B cell (primary cell): ENCODE data around the gene CEP85L. TPM values are rescaled to one million over a fixed set of nuclear protein-coding genes. Genes with fewer than 3 reads are reported as not detected.

Source experiments
- ATAC-seq: fragments of 200-7000 bp; cut with Tn5 transposase; one replicate; pipeline ENCODE4 v1.10.0; 2021; ENCODE audit warnings: low read depth, mild to moderate bottlenecking, moderate number of reproducible peaks, moderate library complexity
- CTCF ChIA-PET: fragments of 350-600 bp; sonication (Branson Sonifier 250); formaldehyde crosslinking; loops from one replicate; lab custom pipeline; 2021; ENCODE audit warnings: antibody characterized with exemption, inconsistent platforms; lab: Charles Lee
- POLR2A ChIA-PET: fragments of 350-600 bp; sonication (Branson Sonifier 250); formaldehyde crosslinking; loops from one replicate; lab custom pipeline; 2021; ENCODE audit warnings: antibody characterized with exemption; lab: Charles Lee
- DNase-seq: peaks from one replicate; pipeline ENCODE4 v3.0.0; 2013
- H2AFZ ChIP-seq: 2 replicates; pipeline ENCODE4 v1.6.1; 2012; ENCODE audit warnings: mild to moderate bottlenecking, low read depth, low read length; ENCODE audit not compliant: insufficient read depth, poor library complexity, severe bottlenecking
- H3K27ac ChIP-seq, 2 donors: 1 replicate in 1 of 2; 2 replicates in 1 of 2; pipeline ENCODE4 v1.5.1; 2012 to 2013; ENCODE audit warnings: low read length in 2 of 2, mild to moderate bottlenecking in 2 of 2, moderate library complexity in 1 of 2
- H3K27me3 ChIP-seq, 4 experiments: fragments of 200-600 bp in 1 of 4; sonication (generic) in 1 of 4; replicated peaks in 1 of 4; 1 replicate in 2 of 4; 2 replicates in 2 of 4; pipeline versions ENCODE4 v1.6.1 to v1.7.0; 2013 to 2016; ENCODE audit warnings: low read length in 3 of 4, mild to moderate bottlenecking in 2 of 4, mixed read lengths in 1 of 4, moderate library complexity in 1 of 4; ENCODE audit not compliant: insufficient read depth in 4 of 4, control insufficient read depth in 3 of 4; ENCODE audit errors: control extremely low read depth in 1 of 4
- H3K36me3 ChIP-seq, 2 experiments: replicated peaks in 1 of 2; 1 replicate in 1 of 2; 2 replicates in 1 of 2; pipeline versions ENCODE4 v1.6.1 to v1.7.1; 2013; ENCODE audit warnings: low read length in 1 of 2; ENCODE audit not compliant: insufficient read depth in 2 of 2, control insufficient read depth in 1 of 2; ENCODE audit errors: control extremely low read depth in 1 of 2, extremely low read depth in 1 of 2
- H3K4me1 ChIP-seq, 2 donors: fragments of 200-600 bp in 1 of 2; sonication (generic) in 1 of 2; 1 replicate in 1 of 2; 2 replicates in 1 of 2; pipeline versions ENCODE4 v1.5.1 to v1.6.1; 2013 to 2017; ENCODE audit warnings: low read length in 2 of 2; ENCODE audit not compliant: control insufficient read depth in 2 of 2, insufficient read depth in 2 of 2
- H3K4me2 ChIP-seq: replicated peaks from 2 replicates; pipeline ENCODE3; 2012; ENCODE audit warnings: mild to moderate bottlenecking, low read depth, low read length; ENCODE audit not compliant: poor library complexity, severe bottlenecking
- H3K4me3 ChIP-seq, 5 experiments: fragments of 200-600 bp in 1 of 5; sonication (generic) in 1 of 5; 1 replicate in 3 of 5; 2 replicates in 2 of 5; pipeline versions ENCODE4 v1.5.1 to v1.7.0; 2011 to 2016; ENCODE audit warnings: low read length in 4 of 5, mild to moderate bottlenecking in 4 of 5, low read depth in 2 of 5, control low read depth in 1 of 5, moderate library complexity in 1 of 5; ENCODE audit not compliant: insufficient read depth in 1 of 5; ENCODE audit errors: control extremely low read depth in 1 of 5, extremely low read depth in 1 of 5
- H3K79me2 ChIP-seq: fragments of 200-600 bp; sonication (generic); one replicate; pipeline ENCODE4 v1.6.0; 2016; ENCODE audit warnings: low read length; ENCODE audit not compliant: control insufficient read depth, insufficient read depth
- H3K9ac ChIP-seq: fragments of 200-600 bp; sonication (generic); 2 replicates; pipeline ENCODE4 v1.6.1; 2017; ENCODE audit warnings: mild to moderate bottlenecking, low read length, moderate library complexity
- H3K9me3 ChIP-seq, 3 donors: one replicate each; pipeline versions ENCODE4 v1.6.1 to v1.7.1; 2013; ENCODE audit warnings: low read length in 2 of 3; ENCODE audit not compliant: control insufficient read depth in 2 of 3, insufficient read depth in 1 of 3; ENCODE audit errors: control extremely low read depth in 1 of 3
- H4K20me1 ChIP-seq: 2 replicates; pipeline ENCODE4 v1.6.0; 2012; ENCODE audit warnings: mild to moderate bottlenecking, low read length; ENCODE audit not compliant: insufficient read depth, control insufficient read depth, poor library complexity, severe bottlenecking
- H3K27ac Mint-ChIP-seq: one replicate; pipeline ENCODE4 v1.8.0; 2021; ENCODE audit warnings: mixed read lengths
- H3K27me3 Mint-ChIP-seq: one replicate; pipeline ENCODE4 v1.8.0; 2021; ENCODE audit warnings: mixed read lengths
- H3K4me1 Mint-ChIP-seq: one replicate; pipeline ENCODE4 v1.8.0; 2021; ENCODE audit warnings: mixed read lengths
- H3K4me3 Mint-ChIP-seq: one replicate; pipeline ENCODE4 v1.8.0; 2021; ENCODE audit warnings: mixed read lengths
- H3K9me3 Mint-ChIP-seq: one replicate; pipeline ENCODE4 v1.8.0; 2022; ENCODE audit warnings: mixed read lengths; ENCODE audit not compliant: insufficient read depth
- CTCF ChIP-seq: fragments of 200-600 bp; IDR thresholded peaks from one replicate; pipeline ENCODE4 v1.8.0; 2022; ENCODE audit warnings: antibody characterized with exemption, mild to moderate bottlenecking
- EZH2 ChIP-seq: IDR thresholded peaks from 2 replicates; pipeline ENCODE4 v1.6.1; 2012; ENCODE audit warnings: borderline replicate concordance, low read depth, mild to moderate bottlenecking, moderate library complexity, low read length; ENCODE audit not compliant: insufficient read depth, poor library complexity, severe bottlenecking
- WGBS: methylation state at CpG from one replicate; pipeline ENCODE4 v1.1.5; 2013; ENCODE audit warnings: missing lambda C conversion rate; ENCODE audit not compliant: insufficient coverage; 5-methylcytosine and 5-hydroxymethylcytosine counted together
- intact Hi-C: fragments of 100-400 bp; cut with micrococcal nuclease; formaldehyde crosslinking; loops from one replicate; pipeline ENCODE4 v1.10.0; 2022
- polyA plus RNA-seq: library from polyadenylated mRNA; depleted of rRNA; stranded (reverse); fragments of >200 nt; gene quantifications from 2 replicates; pipeline ENCODE4 v1.2.3, GENCODE V29; 2012
- total RNA-seq, 2 donors: library from RNA; stranded (reverse); fragments of 120-200 nt in 1 of 2; gene quantifications; 1 replicate in 1 of 2; 2 replicates in 1 of 2; pipeline versions ENCODE4 v1.2.3 to v1.2.4, GENCODE V29; 2013 to 2022

Gene CEP85L
- total and polyA plus RNA-seq, 2 donors (not counting 1 experiment from before 2014, with no cell fraction given) = 7.6 to 32.1 TPM

- no peaks in the 10 kb centered on the region for H3K4me1 ChIP-seq
- H3K27me3 ChIP-seq = no peaks in the 10 kb centered on the region
- H3K36me3 ChIP-seq = no peaks in the 10 kb centered on the region
- POLR2A ChIA-PET = no interaction called here
- H3K4me3 ChIP-seq = no peak overlapping the region
- intact Hi-C loops = no loop called here
- H3K27ac Mint-ChIP-seq = no peak overlapping the region
- CTCF ChIA-PET = interaction anchor here (0.6 kb wide), 1 partner anchor 127 kb away, joined by 3 read pairs; no protein-coding TSS in a partner anchor
- H3K9me3 ChIP-seq = peaks cover 2 to 9% (median 4%) of the 10 kb centered on the region in 3 donors
- H3K9ac ChIP-seq = no peak overlapping the region
- DNase-seq = no peak
- H2AFZ ChIP-seq = no peak overlapping the region
- no CpG with 5 or more reads among the region's 3 CpGs for WGBS
- no peaks in the 10 kb centered on the region for H3K27me3 Mint-ChIP-seq
- peaks cover 3% of the 10 kb centered on the region for H3K9me3 Mint-ChIP-seq
- TF ChIP-seq EZH2 (no peak), CTCF (no peak)
- H3K27ac ChIP-seq = no peak overlapping the region
- H3K79me2 ChIP-seq = peaks cover 64% of the 10 kb centered on the region
- H3K4me1 Mint-ChIP-seq = peaks cover 19% of the 10 kb centered on the region
- H3K4me3 Mint-ChIP-seq = no peak overlapping the region
- no peak for ATAC-seq
- H3K4me2 ChIP-seq = no peak overlapping the region
- no peaks in the 10 kb centered on the region for H4K20me1 ChIP-seq
These were observed 40.1 kb downstream of the CEP85L start for GRCh38 chr6:118611334-118611733.

GRCh38 chr6:118606858-118607257, 44.5 kb downstream of the CEP85L start:
- H3K27me3 Mint-ChIP-seq = no peaks in the 10 kb centered on the region
- WGBS = 86% methylated on average over 2 of the region's 5 CpGs
- H3K4me1 Mint-ChIP-seq = peaks cover 15% of the 10 kb centered on the region
- intact Hi-C loops = no loop called here
- Histone ChIP-seq H3K27me3 (no peaks in the 10 kb centered on the region), H3K9me3 (peaks cover 0 to 7% (median 2%) of the 10 kb centered on the region in 3 donors), H3K4me3 (no peak overlapping the region), H2AFZ (no peak overlapping the region), H4K20me1 (no peaks in the 10 kb centered on the region), H3K27ac (no peak overlapping the region), H3K4me2 (no peak overlapping the region), H3K4me1 (no peaks in the 10 kb centered on the region), H3K79me2 (peaks cover 39% of the 10 kb centered on the region), H3K9ac (no peak overlapping the region), H3K36me3 (peaks cover 0 to 10% of the 10 kb centered on the region in 2 experiments)
- H3K4me3 Mint-ChIP-seq = no peak overlapping the region
- POLR2A ChIA-PET = no interaction called here
- H3K27ac Mint-ChIP-seq = no peak overlapping the region
- DNase-seq (no peak), ATAC-seq (no peak)
- CTCF ChIA-PET = interaction anchor here (1.4 kb wide), 2 partner anchors 8 to 41 kb away, joined by 4 to 6 read pairs; no protein-coding TSS in a partner anchor
- TF ChIP-seq CTCF (no peak), EZH2 (no peak)
- peaks cover 1% of the 10 kb centered on the region for H3K9me3 Mint-ChIP-seq
